GM10847 (cell line): Measurements from ENCODE around the gene CIB1.

Source experiments
- POLR2A ChIP-seq: IDR thresholded peaks from 2 replicates; pipeline ENCODE4 v1.6.1; 2011; ENCODE audit not compliant: insufficient read length; ENCODE audit errors: extremely low read depth

The CIB1 gene

DNA sequence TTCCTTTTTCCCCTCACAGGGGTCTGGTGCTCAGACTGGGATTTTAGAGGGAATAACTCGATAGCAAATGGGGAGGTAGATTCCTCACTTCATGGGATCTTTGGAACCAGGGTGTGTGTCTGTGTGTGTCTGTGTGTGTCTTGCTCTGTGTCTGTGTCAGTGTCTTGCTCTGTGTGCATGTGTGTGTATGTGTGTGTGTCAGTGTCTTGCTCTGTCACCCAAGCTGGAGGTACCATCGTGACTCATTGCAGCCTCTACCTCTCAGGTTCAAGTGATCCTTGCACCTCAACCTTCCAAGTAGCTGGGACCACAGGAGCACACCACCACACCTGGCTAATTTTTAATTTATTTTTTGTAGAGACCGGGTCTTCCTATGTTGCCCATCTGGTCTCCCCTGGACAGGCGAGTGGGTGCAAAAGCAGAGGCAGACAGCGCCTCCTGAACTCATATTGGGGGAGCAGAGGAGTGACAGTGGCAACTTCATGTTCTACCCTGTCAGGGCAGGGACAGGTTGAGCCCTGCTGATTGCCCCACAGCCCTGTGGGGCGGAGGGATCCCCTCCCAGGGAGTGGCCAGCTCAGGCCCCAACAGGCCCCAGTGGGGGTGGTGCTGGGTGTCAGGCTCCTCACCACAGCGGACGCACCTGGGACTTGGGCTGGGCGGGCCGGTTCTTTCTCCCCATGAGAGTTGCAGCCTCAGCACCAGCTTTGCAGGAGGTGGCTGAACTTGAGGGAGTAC is 43.0 kb downstream of the CIB1 start:
- peak; percentile 12 for TF ChIP-seq POLR2A

DNA sequence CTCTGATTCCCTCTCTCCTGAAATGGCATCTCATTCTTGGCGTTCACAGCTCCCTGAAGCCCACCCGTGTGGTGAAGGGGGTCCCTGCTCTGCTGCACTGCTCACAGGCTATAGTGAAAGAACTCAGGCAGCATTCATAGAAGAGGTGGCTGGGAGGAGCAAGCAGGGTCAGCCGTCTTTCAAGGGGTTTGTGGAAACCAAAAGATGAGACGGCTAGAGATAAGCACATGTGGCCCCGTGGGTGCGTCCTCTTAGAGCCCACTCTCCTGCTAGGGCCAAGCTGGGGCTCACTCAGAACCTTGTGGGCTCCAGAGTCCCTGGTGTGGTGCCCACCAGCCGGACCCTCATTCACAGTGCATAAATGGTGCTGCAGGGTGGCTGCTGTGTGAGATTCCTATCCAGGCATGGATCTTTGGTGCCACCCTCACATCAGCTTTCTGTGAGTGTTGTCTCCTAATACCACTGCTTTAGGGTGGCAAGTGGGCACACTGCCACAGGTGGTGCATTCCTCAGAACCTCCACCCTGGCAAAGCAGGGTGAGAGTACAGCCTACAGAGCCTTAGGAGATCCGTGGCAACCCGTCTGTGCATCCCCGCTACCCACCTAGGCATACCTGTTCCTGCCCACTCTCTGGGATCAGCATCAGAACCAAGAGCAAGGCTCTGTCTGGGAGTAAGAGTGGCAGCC is 43.8 kb downstream of the CIB1 start:
- TF ChIP-seq POLR2A = no peak

DNA sequence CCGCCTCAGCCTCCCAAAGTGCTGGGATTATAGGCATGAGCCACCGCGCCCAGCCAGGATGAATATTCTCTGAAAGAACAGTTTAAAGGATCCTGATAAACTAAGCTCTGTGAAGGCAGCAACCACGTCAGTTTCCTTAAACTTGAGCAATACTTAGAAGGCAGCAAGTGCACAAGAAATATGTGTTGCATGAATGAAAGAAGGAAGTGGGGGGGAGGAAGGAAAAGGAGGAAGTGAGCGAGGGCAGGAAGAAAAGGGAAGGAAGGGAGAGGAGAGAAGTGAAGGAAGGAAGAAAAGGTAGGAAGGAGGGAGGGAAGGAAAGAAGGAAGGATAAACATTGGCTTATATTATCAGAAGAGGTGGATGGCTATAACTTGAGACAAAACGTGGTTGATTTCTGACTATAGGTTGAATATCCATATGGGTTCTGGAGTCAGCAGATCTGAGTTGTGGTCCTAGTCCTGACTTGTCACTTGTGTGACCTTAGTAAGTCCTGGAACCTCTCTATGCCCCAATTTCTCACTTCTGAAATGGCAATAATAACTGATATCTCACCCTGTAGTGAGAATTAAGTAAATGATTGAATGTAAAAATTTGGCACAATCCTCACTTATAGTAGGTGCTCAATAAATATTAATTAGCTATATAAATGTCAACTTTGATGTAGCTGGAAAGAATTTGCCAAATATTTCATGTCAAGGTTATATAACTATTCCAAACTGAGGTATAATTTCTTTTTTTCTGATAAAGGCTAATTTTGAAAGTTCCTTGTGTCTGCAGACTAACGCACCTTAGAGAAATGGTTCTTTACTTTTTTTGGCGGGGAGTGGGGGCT is 44.6 kb downstream of the CIB1 start:
- no peak for TF ChIP-seq POLR2A

DNA sequence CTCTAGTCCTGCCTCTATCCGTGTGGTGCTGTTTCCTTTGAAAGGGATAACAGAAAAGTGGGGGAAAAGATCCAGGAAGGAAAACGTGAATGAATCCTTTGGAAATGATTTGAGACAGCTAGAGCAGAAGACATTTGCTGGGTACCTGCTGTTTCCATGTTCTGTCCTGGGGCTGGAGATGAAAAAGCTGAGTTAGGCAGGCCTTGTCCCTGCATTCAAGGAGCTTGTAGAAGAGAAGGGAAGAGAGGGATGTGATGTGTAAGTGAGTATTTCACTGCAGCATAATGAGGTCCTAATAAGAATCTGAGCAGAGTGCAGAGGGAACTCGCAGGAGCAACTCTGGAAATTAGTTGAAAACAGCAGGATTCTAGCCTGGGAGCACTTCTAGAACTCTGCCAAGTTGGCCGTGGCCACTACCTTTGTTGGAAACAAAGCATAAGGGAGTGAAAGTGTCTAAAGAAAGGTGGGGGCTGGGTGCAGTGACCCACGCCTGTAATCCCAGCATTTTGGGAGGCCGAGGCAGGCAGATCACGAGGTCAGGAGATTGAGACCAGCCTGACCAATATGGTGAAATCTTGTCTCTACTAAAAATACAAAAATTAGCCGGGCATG is 46.4 kb downstream of the CIB1 start:
- no peak for TF ChIP-seq POLR2A

DNA sequence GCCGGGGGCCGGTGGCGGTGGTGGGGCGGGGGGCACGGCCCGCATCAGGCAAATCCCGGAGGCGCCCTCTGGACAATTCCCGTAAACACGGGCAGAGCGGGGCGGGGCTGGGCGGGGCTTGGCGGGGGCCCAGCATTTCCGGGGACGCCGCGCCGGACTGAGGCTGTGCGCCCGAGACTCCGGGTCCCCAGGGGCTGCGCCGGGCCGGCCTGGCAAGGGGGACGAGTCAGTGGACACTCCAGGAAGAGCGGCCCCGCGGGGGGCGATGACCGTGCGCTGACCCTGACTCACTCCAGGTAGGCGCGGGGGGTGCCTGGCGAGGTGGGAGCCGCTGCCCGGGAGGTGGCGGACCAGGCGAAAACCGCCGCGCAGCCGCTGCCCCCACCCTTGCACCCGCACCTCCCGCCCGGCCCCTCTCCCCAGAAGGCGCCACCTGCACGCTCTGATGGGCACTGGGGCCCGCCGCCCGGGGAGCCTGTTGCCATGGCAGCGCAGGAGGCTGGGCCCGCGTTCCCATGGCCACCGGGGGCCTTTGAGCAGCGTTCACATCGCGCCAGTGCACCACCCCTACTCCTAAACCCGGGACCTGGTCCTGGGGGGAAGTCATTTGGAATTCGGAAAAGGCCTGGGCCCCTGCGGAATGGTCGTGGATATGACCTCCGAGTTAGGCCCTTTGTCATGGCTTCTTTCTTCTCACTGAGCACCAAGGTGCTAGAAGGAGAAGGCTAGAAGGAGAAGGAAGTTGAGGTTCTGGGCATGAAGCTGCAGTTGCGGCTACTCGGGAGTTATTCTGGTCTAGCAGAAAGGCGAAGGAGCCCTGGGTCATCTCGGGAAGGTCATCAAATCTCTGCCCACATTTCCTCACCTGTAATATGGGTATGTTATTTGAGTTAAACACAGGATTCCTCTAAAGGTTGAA is 48.7 kb downstream of the CIB1 start:
- TF ChIP-seq POLR2A = no peak

DNA sequence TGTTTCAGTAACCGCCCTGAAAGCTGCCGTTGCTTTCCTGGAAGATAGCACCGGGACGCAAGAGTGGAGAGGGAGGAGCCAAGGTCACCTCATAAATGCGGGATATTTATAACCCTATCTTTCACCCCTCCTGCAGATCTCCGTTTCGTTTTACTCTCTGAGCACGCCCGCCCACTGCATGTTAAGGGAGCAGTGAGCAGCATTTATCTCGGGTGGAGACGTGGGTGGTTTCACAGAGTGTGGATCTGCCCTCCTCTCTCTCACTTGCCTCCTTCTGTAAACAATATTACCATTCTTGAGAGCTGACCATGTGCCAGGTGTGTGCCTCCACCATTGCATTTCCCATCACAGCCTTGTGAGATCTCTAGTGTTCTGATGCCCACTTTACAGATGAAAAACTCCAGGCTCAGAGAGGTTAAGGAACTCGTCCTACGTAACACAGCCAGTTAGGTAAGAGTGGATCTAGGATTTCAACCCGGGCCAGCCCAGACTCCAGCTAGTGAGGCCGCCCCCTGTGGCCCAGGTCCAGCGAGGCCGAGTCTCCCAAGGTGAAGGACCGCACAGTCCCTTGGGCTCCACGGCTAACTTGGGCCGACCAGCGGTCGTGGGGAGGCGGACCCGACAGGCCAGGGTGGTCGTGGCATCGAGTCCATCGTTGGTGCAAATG is 49.5 kb downstream of the CIB1 start:
- TF ChIP-seq POLR2A = no peak

DNA sequence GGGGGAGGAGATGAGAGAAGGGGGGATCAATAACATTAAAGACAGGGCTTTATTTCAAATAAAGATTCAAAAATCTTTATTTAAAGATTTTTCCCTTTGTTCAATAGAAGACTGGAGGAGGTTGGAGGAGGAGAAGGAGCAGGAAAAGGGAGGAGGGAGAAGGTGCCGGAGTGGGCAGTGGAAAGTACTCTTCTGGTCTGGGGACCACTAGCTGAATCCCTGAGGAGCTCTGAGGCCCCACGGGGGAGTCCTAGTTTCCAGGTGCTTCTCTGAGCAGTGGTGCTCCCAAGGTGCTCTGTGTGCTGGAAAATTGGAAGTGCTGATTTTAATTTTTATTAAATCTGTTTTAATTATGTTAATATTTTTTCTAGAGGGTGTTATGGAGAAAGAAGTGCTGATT is 52.0 kb downstream of the CIB1 start:
- no peak for TF ChIP-seq POLR2A
